OCI-M1 (cell line): Measurements from ENCODE around the gene TEX54.

Experiments
- DNase-seq: peaks from one replicate; lab custom pipeline; 2025; lab: John Stamatoyannopoulos, UW

The TEX54 gene

GRCh38 chr11:62787005-62787759, 45.5 kb downstream of the TEX54 start, which contains the start of gene TMEM179B:
TMEM179B (plus strand) TSS chr11:62787402; CDS start chr11:62787432, 30 bp downstream.
- peak; percentile 99 for DNase-seq

GRCh38 chr11:62786318-62787004, 46.2 kb downstream of the TEX54 start:
- peak; percentile 93 for DNase-seq

DNA sequence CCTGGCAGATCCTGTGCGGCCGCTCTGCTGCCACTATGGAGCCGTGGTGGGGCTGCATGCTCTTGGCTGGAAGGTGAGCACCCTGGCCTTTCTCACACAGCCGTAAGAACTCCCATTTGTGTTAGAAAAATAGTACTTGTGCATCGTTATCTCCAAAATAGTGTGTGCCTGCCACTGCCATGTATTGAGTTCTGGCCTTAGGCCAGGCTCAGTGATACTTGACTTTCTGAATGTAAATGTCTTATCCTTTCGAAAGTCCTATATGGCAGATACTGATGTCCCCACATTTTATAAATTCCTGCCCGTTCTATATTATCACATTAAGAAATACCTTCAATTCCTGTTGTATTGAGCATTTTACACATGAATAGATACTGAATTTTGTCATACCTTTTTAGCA, 49.9 kb downstream of the TEX54 start:
- no peak for DNase-seq
